HepG2 (cell line): ENCODE results near the gene ARID1A. TPM values are rescaled to one million over a fixed set of nuclear protein-coding genes. Genes with fewer than 3 reads are reported as not detected.

Experiments
- ATF2 ChIP-seq: sonication (generic); formaldehyde crosslinking; IDR thresholded peaks from 2 replicates; pipeline ENCODE4 v1.4.0; 2020; ENCODE audit warnings: missing genetic modification reagents
- CREM ChIP-seq, 2 experiments: sonication (generic) in 1 of 2; formaldehyde crosslinking in 1 of 2; IDR thresholded peaks; 2 replicates each; pipeline versions ENCODE4 v1.4.0 to v1.6.1; 2016 to 2020; ENCODE audit warnings: antibody characterized with exemption in 1 of 2, mild to moderate bottlenecking in 1 of 2, missing genetic modification reagents in 1 of 2
- ELF3 ChIP-seq: IDR thresholded peaks from 2 replicates; pipeline ENCODE4 v1.6.1; 2016; ENCODE audit warnings: missing genetic modification reagents, missing compliant biosample characterization
- HMGXB3 ChIP-seq: sonication (generic); formaldehyde crosslinking; IDR thresholded peaks from 2 replicates; pipeline ENCODE4 v1.4.0; 2020; ENCODE audit warnings: missing genetic modification reagents, borderline replicate concordance
- IRX3 ChIP-seq: sonication (generic); formaldehyde crosslinking; IDR thresholded peaks from 2 replicates; pipeline ENCODE4 v1.8.1; 2023; ENCODE audit warnings: mild to moderate bottlenecking, low read depth, missing genetic modification reagents, borderline replicate concordance
- KLF11 ChIP-seq: IDR thresholded peaks from 2 replicates; pipeline ENCODE4 v1.6.1; 2016; ENCODE audit warnings: missing compliant biosample characterization
- NFRKB ChIP-seq: fragments of 450-650 bp; IDR thresholded peaks from 2 replicates; pipeline ENCODE4 v1.6.1; 2017
- RAD21 ChIP-seq: fragments of 450-650 bp; formaldehyde crosslinking; IDR thresholded peaks from 2 replicates; pipeline ENCODE4 v1.5.0; 2020; ENCODE audit warnings: mild to moderate bottlenecking
- SMYD3 ChIP-seq: sonication (generic); formaldehyde crosslinking; IDR thresholded peaks from 2 replicates; pipeline ENCODE4 v1.8.1; 2023; ENCODE audit warnings: mild to moderate bottlenecking, missing genetic modification reagents
- SNAPC4 ChIP-seq: sonication (generic); formaldehyde crosslinking; IDR thresholded peaks from 2 replicates; pipeline ENCODE4 v1.4.0; 2020; ENCODE audit warnings: mild to moderate bottlenecking, missing genetic modification reagents
- TAF15 ChIP-seq: fragments of 200-400 bp; formaldehyde crosslinking; IDR thresholded peaks from one replicate; pipeline ENCODE4 v1.6.1; 2018; ENCODE audit warnings: mild to moderate bottlenecking, low read depth, low read length; ENCODE audit not compliant: poor library complexity, severe bottlenecking
- YY1 ChIP-seq: IDR thresholded peaks from 2 replicates; pipeline ENCODE4 v1.6.1; 2011; ENCODE audit warnings: low read length, low read depth, moderate library complexity, mild to moderate bottlenecking; ENCODE audit not compliant: insufficient read depth, insufficient replicate concordance
- ZEB1 ChIP-seq: IDR thresholded peaks from 2 replicates; pipeline ENCODE4 v1.6.1; 2012; ENCODE audit warnings: mild to moderate bottlenecking, low read depth, inconsistent platforms; ENCODE audit not compliant: insufficient replicate concordance
- ZNF256 ChIP-seq: sonication (generic); formaldehyde crosslinking; conservative IDR thresholded peaks from 2 replicates; pipeline ENCODE4 v1.4.0; 2020; ENCODE audit warnings: missing genetic modification reagents
- ZNF543 ChIP-seq: sonication (generic); formaldehyde crosslinking; IDR thresholded peaks from 2 replicates; pipeline ENCODE4 v1.4.0; 2020; ENCODE audit warnings: mild to moderate bottlenecking, missing genetic modification reagents
- polyA plus RNA-seq, 8 experiments: library from polyadenylated mRNA; depleted of rRNA in 3 of 8; stranded (reverse) in 7 of 8; unstranded in 1 of 8; fragments of >200 nt; fragmentation: Illumina TruSeq in 4 of 8; extraction: Trizol in 4 of 8; gene quantifications; 2 replicates each; pipeline versions ENCODE4 v1.2.1 to v1.2.3, GENCODE V29; 2011 to 2016; ENCODE audit warnings: low read depth in 4 of 8, missing spikeins in 1 of 8, mixed read lengths in 1 of 8; ENCODE audit not compliant: insufficient read depth in 1 of 8
- total RNA-seq, 5 experiments: library from RNA; depleted of rRNA; stranded (reverse); fragments of >200 nt; fragmentation: Illumina TruSeq; extraction: Trizol; gene quantifications; 2 replicates each; pipeline ENCODE4 v1.2.3, GENCODE V29; 2016; ENCODE audit warnings: low read depth in 1 of 5
- TF ChIP-seq, protein P1 (sequence below): sonication (generic); formaldehyde crosslinking; IDR thresholded peaks from 2 replicates; pipeline ENCODE4 v1.4.0; 2020; ENCODE audit warnings: missing genetic modification reagents, borderline replicate concordance

The ARID1A gene
- total and polyA plus RNA-seq, 2 of the 13 experiments (the other 11 are each of a cell fraction or from before 2014, with no cell fraction given): 11.9 to 15.9 TPM

DNA sequence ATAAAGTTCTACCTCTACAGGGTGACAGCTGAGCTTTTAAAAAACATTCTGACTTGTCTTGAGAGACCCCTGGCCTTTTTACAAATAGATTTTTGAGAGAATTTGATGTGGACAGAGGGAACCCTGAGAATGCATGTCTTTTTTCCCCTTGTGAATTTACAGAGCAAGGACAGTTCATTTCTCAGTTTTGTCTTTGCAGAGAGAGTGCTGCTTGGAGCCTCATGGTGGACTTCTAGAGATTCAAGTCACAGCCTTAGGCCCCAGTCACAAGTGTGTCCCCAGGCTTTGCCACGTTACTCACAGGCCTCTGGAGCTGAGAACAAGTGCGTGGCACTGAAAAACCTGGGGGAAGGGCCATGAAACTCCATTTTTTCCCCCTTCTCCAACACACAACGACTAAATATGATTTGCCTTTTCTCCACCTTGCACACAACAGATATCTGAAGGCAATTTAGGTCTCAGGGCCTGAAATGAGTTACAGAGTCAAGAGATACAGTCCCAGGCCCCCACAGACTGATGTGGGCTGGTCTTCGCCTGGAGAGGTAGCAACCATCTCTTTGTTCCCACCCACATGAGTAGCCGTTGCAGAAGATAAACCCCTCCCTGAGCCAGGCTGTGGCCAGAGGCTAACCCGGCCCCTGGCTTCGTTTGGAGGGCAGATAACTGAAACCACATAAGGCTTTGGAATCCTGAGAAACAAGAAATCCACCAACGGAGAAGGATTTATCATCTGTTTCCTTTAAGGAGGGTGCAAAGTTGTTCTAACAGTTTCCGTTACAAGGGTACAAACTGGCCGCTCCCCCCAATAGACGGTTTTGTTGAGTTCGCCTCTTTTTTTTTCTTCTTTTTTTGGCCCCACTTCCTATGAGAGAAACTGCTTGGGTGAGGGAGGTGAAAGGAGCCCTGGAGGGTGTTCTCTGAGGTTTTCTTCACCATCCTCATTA lies 90.9 kb downstream of the ARID1A start (continued):
- TF ChIP-seq HMGXB3 (CRISPR knock-in tag) (peak; percentile 50; the same call in 1 of the 2 replicates), CREM (IDR thresholded peaks at IDR 0.05) (no peak), CREM (CRISPR knock-in tag; IDR thresholded peaks at IDR 0.05) (no peak), IRX3 (CRISPR knock-in tag) (no peak), RAD21 (no peak), ATF2 (peak; percentile 39; the same call in 1 of the 2 replicates), ZEB1 (no peak), TAF15 (no peak), SNAPC4 (CRISPR knock-in tag) (0 out of 2 replicates have a peak, but pooled peaks have one; percentile 26), YY1 (peak; percentile 65), ZNF256 (CRISPR knock-in tag) (no peak), NFRKB (no peak), ZNF543 (CRISPR knock-in tag) (peak; percentile 44; the same call in 1 of the 2 replicates), KLF11 (CRISPR knock-in tag) (peak; percentile 44; the same call in 1 of the 2 replicates), SMYD3 (no peak), ELF3 (CRISPR knock-in tag) (0 out of 2 replicates have a peak, but pooled peaks have one; percentile 27)
- TF ChIP-seq, protein P1, sequence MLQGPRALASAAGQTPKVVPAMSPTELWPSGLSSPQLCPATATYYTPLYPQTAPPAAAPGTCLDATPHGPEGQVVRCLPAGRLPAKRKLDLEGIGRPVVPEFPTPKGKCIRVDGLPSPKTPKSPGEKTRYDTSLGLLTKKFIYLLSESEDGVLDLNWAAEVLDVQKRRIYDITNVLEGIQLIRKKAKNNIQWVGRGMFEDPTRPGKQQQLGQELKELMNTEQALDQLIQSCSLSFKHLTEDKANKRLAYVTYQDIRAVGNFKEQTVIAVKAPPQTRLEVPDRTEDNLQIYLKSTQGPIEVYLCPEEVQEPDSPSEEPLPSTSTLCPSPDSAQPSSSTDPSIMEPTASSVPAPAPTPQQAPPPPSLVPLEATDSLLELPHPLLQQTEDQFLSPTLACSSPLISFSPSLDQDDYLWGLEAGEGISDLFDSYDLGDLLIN (CRISPR knock-in tag): no peak
